ENCODE measurements around the gene GGPS1. TPM values are rescaled to one million over a fixed set of nuclear protein-coding genes. Genes with fewer than 3 reads are reported as not detected.

GGPS1 gene
- total and polyA plus RNA-seq, 2 experiments from 2014 or later, result 14.9 to 66.9 TPM

- no peak for DNase-seq (ENCODE audit: low read depth in 1 of 2, low spot score in 1 of 2)
- no peaks in the 10 kb centered on the region for H3K4me1 ChIP-seq (ENCODE audit: low read depth)
- no peaks in the 10 kb centered on the region for H3K27me3 ChIP-seq
- H3K36me3 ChIP-seq, result no peaks in the 10 kb centered on the region
- no peak for TF ChIP-seq CTCF (IDR thresholded peaks at IDR 0.05; ENCODE audit: low read depth, low read length)
- no peak overlapping the region for H3K27ac ChIP-seq
- no peak overlapping the region for H3K4me3 ChIP-seq
- H3K9me3 ChIP-seq (ENCODE audit: low read depth), result no peaks in the 10 kb centered on the region
These were observed 41.7 kb upstream of the GGPS1 start for GRCh38 chr1:235286667-235287066.

- no peak for TF ChIP-seq CTCF (IDR thresholded peaks at IDR 0.05; ENCODE audit: low read depth, low read length)
- no peak overlapping the region for H3K27ac ChIP-seq
- H3K36me3 ChIP-seq, result no peaks in the 10 kb centered on the region
- H3K4me1 ChIP-seq (ENCODE audit: low read depth), result no peaks in the 10 kb centered on the region
- DNase-seq (ENCODE audit: low read depth in 1 of 2, low spot score in 1 of 2), result no peak
- no peak overlapping the region for H3K4me3 ChIP-seq
- H3K9me3 ChIP-seq (ENCODE audit: low read depth), result no peaks in the 10 kb centered on the region
- no peaks in the 10 kb centered on the region for H3K27me3 ChIP-seq
These were observed 41.0 kb upstream of the GGPS1 start for GRCh38 chr1:235287208-235287882.

- Histone ChIP-seq H3K4me1 (ENCODE audit: low read depth) (no peaks in the 10 kb centered on the region), H3K27me3 (no peaks in the 10 kb centered on the region), H3K27ac (peak overlapping the region; percentile 37), H3K4me3 (no peak overlapping the region), H3K36me3 (no peaks in the 10 kb centered on the region), H3K9me3 (ENCODE audit: low read depth) (no peaks in the 10 kb centered on the region)
- DNase-seq (ENCODE audit: low read depth in 1 of 2, low spot score in 1 of 2), result no peak
- no peak for TF ChIP-seq CTCF (IDR thresholded peaks at IDR 0.05; ENCODE audit: low read depth, low read length)
These were observed 38.3 kb upstream of the GGPS1 start for GRCh38 chr1:235289859-235290739.

- Histone ChIP-seq H3K4me1 (ENCODE audit: low read depth) (no peaks in the 10 kb centered on the region), H3K9me3 (ENCODE audit: low read depth) (no peaks in the 10 kb centered on the region), H3K27ac (peak overlapping the region; percentile 37), H3K27me3 (no peaks in the 10 kb centered on the region), H3K36me3 (no peaks in the 10 kb centered on the region), H3K4me3 (no peak overlapping the region)
- TF ChIP-seq CTCF (IDR thresholded peaks at IDR 0.05; ENCODE audit: low read depth, low read length), result no peak
- DNase-seq (ENCODE audit: low read depth in 1 of 2, low spot score in 1 of 2), result no peak
These were observed 37.4 kb upstream of the GGPS1 start for GRCh38 chr1:235290740-235291502.

GRCh38 chr1:235291599-235292091, 36.7 kb upstream of the GGPS1 start:
- H3K4me3 ChIP-seq, result no peak overlapping the region
- TF ChIP-seq CTCF (IDR thresholded peaks at IDR 0.05; ENCODE audit: low read depth, low read length), result no peak
- DNase-seq (ENCODE audit: low read depth in 1 of 2, low spot score in 1 of 2), result no peak
- no peak overlapping the region for H3K27ac ChIP-seq
- no peaks in the 10 kb centered on the region for H3K9me3 ChIP-seq (ENCODE audit: low read depth)
- no peaks in the 10 kb centered on the region for H3K36me3 ChIP-seq
- H3K27me3 ChIP-seq, result no peaks in the 10 kb centered on the region
- no peaks in the 10 kb centered on the region for H3K4me1 ChIP-seq (ENCODE audit: low read depth)

All from cardiac muscle cell (in vitro differentiated cells and primary cell).